GM12872 (cell line): ENCODE measurements around the gene KIAA0825.

Source experiments
- CTCF ChIP-seq: IDR thresholded peaks from 3 replicates; pipeline ENCODE4 v1.5.1; 2011; ENCODE audit warnings: low read depth, mild to moderate bottlenecking, low read length, moderate library complexity; ENCODE audit not compliant: insufficient read depth

The KIAA0825 gene

GRCh38 chr5:94499806-94500205 lies 118.6 kb downstream of the KIAA0825 start:
- TF ChIP-seq CTCF = no peak

- TF ChIP-seq CTCF = no peak
Observed at GRCh38 chr5:94498199-94498598, 120.2 kb downstream of the KIAA0825 start.

GRCh38 chr5:94485067-94485466 lies 133.3 kb downstream of the KIAA0825 start:
- no peak for TF ChIP-seq CTCF

GRCh38 chr5:94481059-94481458 lies 137.3 kb downstream of the KIAA0825 start:
- TF ChIP-seq CTCF = no peak

GRCh38 chr5:94480486-94480885 lies 137.9 kb downstream of the KIAA0825 start:
- no peak for TF ChIP-seq CTCF

GRCh38 chr5:94473936-94474335 lies 144.5 kb downstream of the KIAA0825 start:
- TF ChIP-seq CTCF = no peak

GRCh38 chr5:94471521-94471920 lies 146.9 kb downstream of the KIAA0825 start:
- no peak for TF ChIP-seq CTCF

GRCh38 chr5:94470802-94471201 lies 147.6 kb downstream of the KIAA0825 start:
- no peak for TF ChIP-seq CTCF
